HepG2 (cell line): ENCODE results near the gene IZUMO4. TPM values are rescaled to one million over a fixed set of nuclear protein-coding genes. Genes with fewer than 3 reads are reported as not detected.

Experiments used
- CBFB ChIP-seq: sonication (generic); formaldehyde crosslinking; IDR thresholded peaks from 2 replicates; pipeline ENCODE4 v1.4.0; 2020; ENCODE audit warnings: missing genetic modification reagents
- CC2D1A ChIP-seq: sonication (generic); formaldehyde crosslinking; IDR thresholded peaks from 2 replicates; pipeline ENCODE4 v1.8.1; 2023; ENCODE audit warnings: mild to moderate bottlenecking, missing genetic modification reagents
- ESRRA ChIP-seq: sonication (generic); formaldehyde crosslinking; IDR thresholded peaks from 2 replicates; pipeline ENCODE4 v1.5.1; 2020; ENCODE audit warnings: mild to moderate bottlenecking, low read depth, missing genetic modification reagents
- NR2F6 ChIP-seq, 2 experiments: IDR thresholded peaks; 2 replicates each; pipeline ENCODE4 v1.6.1; 2016; ENCODE audit warnings: antibody characterized with exemption in 1 of 2, mild to moderate bottlenecking in 1 of 2
- RARA ChIP-seq: IDR thresholded peaks from 2 replicates; pipeline ENCODE4 v1.6.1; 2016; ENCODE audit warnings: missing genetic modification reagents, missing compliant biosample characterization
- RXRB ChIP-seq: IDR thresholded peaks from 2 replicates; pipeline ENCODE4 v1.6.1; 2016; ENCODE audit warnings: borderline replicate concordance, missing genetic modification reagents, missing compliant biosample characterization
- SKI ChIP-seq: fragments of 450-650 bp; IDR thresholded peaks from one replicate; pipeline ENCODE4 v1.6.1; 2018; ENCODE audit warnings: mild to moderate bottlenecking; ENCODE audit not compliant: partially characterized antibody
- SKIL ChIP-seq: sonication (generic); formaldehyde crosslinking; IDR thresholded peaks from 2 replicates; pipeline ENCODE4 v1.8.0; 2022; ENCODE audit warnings: missing genetic modification reagents, mild to moderate bottlenecking, moderate library complexity, borderline replicate concordance
- ZBTB1 ChIP-seq: sonication (generic); formaldehyde crosslinking; IDR thresholded peaks from 2 replicates; pipeline ENCODE4 v1.4.0; 2020; ENCODE audit warnings: missing genetic modification reagents, borderline replicate concordance
- ZFY ChIP-seq: sonication (generic); formaldehyde crosslinking; IDR thresholded peaks from 2 replicates; pipeline ENCODE4 v1.4.0; 2020; ENCODE audit warnings: missing genetic modification reagents
- ZNF274 ChIP-seq: sonication (generic); formaldehyde crosslinking; IDR thresholded peaks from 2 replicates; pipeline ENCODE4 v1.5.1; 2020; ENCODE audit warnings: mild to moderate bottlenecking, missing genetic modification reagents
- ZNF784 ChIP-seq: sonication (generic); formaldehyde crosslinking; IDR thresholded peaks from 2 replicates; pipeline ENCODE4 v1.5.1; 2020; ENCODE audit warnings: missing genetic modification reagents, mild to moderate bottlenecking, borderline replicate concordance
- polyA plus RNA-seq, 8 experiments: library from polyadenylated mRNA; depleted of rRNA in 3 of 8; stranded (reverse) in 7 of 8; unstranded in 1 of 8; fragments of >200 nt; fragmentation: Illumina TruSeq in 4 of 8; extraction: Trizol in 4 of 8; gene quantifications; 2 replicates each; pipeline versions ENCODE4 v1.2.1 to v1.2.3, GENCODE V29; 2011 to 2016; ENCODE audit warnings: low read depth in 4 of 8, missing spikeins in 1 of 8, mixed read lengths in 1 of 8; ENCODE audit not compliant: insufficient read depth in 1 of 8
- total RNA-seq, 5 experiments: library from RNA; depleted of rRNA; stranded (reverse); fragments of >200 nt; fragmentation: Illumina TruSeq; extraction: Trizol; gene quantifications; 2 replicates each; pipeline ENCODE4 v1.2.3, GENCODE V29; 2016; ENCODE audit warnings: low read depth in 1 of 5
- TF ChIP-seq, protein P1 (sequence below): sonication (generic); formaldehyde crosslinking; IDR thresholded peaks from 2 replicates; pipeline ENCODE4 v1.4.0; 2020; ENCODE audit warnings: missing genetic modification reagents

Gene IZUMO4
- total and polyA plus RNA-seq, 2 of the 13 experiments (the other 11 are each of a cell fraction or from before 2014, with no cell fraction given) = 0.77 to 3.9 TPM

- no peak for TF ChIP-seq ZFY
- TF ChIP-seq SKI = peak; percentile 77
- TF ChIP-seq ZBTB1 (CRISPR knock-in tag) = no peak
- TF ChIP-seq, protein P1, sequence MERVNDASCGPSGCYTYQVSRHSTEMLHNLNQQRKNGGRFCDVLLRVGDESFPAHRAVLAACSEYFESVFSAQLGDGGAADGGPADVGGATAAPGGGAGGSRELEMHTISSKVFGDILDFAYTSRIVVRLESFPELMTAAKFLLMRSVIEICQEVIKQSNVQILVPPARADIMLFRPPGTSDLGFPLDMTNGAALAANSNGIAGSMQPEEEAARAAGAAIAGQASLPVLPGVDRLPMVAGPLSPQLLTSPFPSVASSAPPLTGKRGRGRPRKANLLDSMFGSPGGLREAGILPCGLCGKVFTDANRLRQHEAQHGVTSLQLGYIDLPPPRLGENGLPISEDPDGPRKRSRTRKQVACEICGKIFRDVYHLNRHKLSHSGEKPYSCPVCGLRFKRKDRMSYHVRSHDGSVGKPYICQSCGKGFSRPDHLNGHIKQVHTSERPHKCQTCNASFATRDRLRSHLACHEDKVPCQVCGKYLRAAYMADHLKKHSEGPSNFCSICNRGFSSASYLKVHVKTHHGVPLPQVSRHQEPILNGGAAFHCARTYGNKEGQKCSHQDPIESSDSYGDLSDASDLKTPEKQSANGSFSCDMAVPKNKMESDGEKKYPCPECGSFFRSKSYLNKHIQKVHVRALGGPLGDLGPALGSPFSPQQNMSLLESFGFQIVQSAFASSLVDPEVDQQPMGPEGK (CRISPR knock-in tag) = peak; percentile 51
- TF ChIP-seq RXRB (CRISPR knock-in tag) = peak; percentile 58; the same call in 1 of the 2 replicates
- peak; percentile 90 for TF ChIP-seq RARA
- TF ChIP-seq ZNF274 (CRISPR knock-in tag) = 0 out of 2 replicates have a peak, but pooled peaks have one; percentile 49
- 0 out of 2 replicates have a peak, but pooled peaks have one; percentile 50 for TF ChIP-seq ZNF784 (CRISPR knock-in tag)
- TF ChIP-seq NR2F6 (IDR thresholded peaks at IDR 0.05) = peak; percentile 70
- TF ChIP-seq NR2F6 (CRISPR knock-in tag; IDR thresholded peaks at IDR 0.05) = peak; percentile 85; the same call in 1 of the 2 replicates
- peak; percentile 72; the same call in 1 of the 2 replicates for TF ChIP-seq SKIL (CRISPR knock-in tag)
- 0 out of 2 replicates have a peak, but pooled peaks have one; percentile 68 for TF ChIP-seq ESRRA (CRISPR knock-in tag)
- no peak for TF ChIP-seq CC2D1A (CRISPR knock-in tag)
- 0 out of 2 replicates have a peak, but pooled peaks have one; percentile 3 for TF ChIP-seq CBFB
These were observed 48.4 kb upstream of the IZUMO4 start (continued) for GRCh38 chr19:2048104-2048958.
